Measurements from ENCODE around the gene FBN1.

Gene FBN1

GRCh38 chr15:48569591-48570302, 75.8 kb downstream of the FBN1 start:
- Histone ChIP-seq H3K27ac (ENCODE audit: low read length) (peak overlapping the region; percentile 35; the same call in 1 of the 2 replicates), H3K27me3 (replicated peaks; ENCODE audit: insufficient read depth, low read length) (no peaks in the 10 kb centered on the region), H3K36me3 (replicated peaks; ENCODE audit: insufficient read depth, low read length) (no peaks in the 10 kb centered on the region), H2AFZ (ENCODE audit: low read length) (no peak overlapping the region), H4K20me1 (ENCODE audit: insufficient read depth, low read length) (no peaks in the 10 kb centered on the region), H3K9me3 (replicated peaks; ENCODE audit: insufficient read depth, low read length) (no peaks in the 10 kb centered on the region), H3K9me2 (replicated peaks; ENCODE audit: insufficient read depth, low read length) (no peaks in the 10 kb centered on the region), H3K79me2 (ENCODE audit: low read length) (no peaks in the 10 kb centered on the region), H3K4me2 (ENCODE audit: low read depth, low read length) (peak overlapping the region; percentile 35), H3F3A (ENCODE audit: insufficient read depth, low read length) (peaks cover 20% of the 10 kb centered on the region), H3K9ac (ENCODE audit: low read length) (no peak overlapping the region), H3K4me1 (ENCODE audit: low read length) (peaks cover 34% of the 10 kb centered on the region), H3K4me3 (ENCODE audit: low read length) (no peak overlapping the region)
- TF ChIP-seq CTCF (IDR thresholded peaks at IDR 0.05; ENCODE audit: low read length), result no peak
- TF ChIP-seq EZH2phosphoT487 (IDR thresholded peaks at IDR 0.05; ENCODE audit: low read length), result no peak
- TF ChIP-seq EZH2 (optimal IDR thresholded peaks at IDR 0.05; ENCODE audit: low read depth, low read length), result no peak
- peak; percentile 73 for DNase-seq

GRCh38 chr15:48566668-48567067, 78.8 kb downstream of the FBN1 start:
- no peak overlapping the region for H3K4me2 ChIP-seq (ENCODE audit: low read depth, low read length)
- H4K20me1 ChIP-seq (ENCODE audit: insufficient read depth, low read length), result no peaks in the 10 kb centered on the region
- DNase-seq, result no peak
- H3K4me3 ChIP-seq (ENCODE audit: low read length), result no peak overlapping the region
- H3F3A ChIP-seq (ENCODE audit: insufficient read depth, low read length), result peaks cover 20% of the 10 kb centered on the region
- no peaks in the 10 kb centered on the region for H3K27me3 ChIP-seq (replicated peaks; ENCODE audit: insufficient read depth, low read length)
- H3K27ac ChIP-seq (ENCODE audit: low read length), result no peak overlapping the region
- H3K9ac ChIP-seq (ENCODE audit: low read length), result no peak overlapping the region
- no peak overlapping the region for H2AFZ ChIP-seq (ENCODE audit: low read length)
- no peaks in the 10 kb centered on the region for H3K36me3 ChIP-seq (replicated peaks; ENCODE audit: insufficient read depth, low read length)
- no peaks in the 10 kb centered on the region for H3K79me2 ChIP-seq (ENCODE audit: low read length)
- H3K9me3 ChIP-seq (replicated peaks; ENCODE audit: insufficient read depth, low read length), result no peaks in the 10 kb centered on the region
- no peaks in the 10 kb centered on the region for H3K9me2 ChIP-seq (replicated peaks; ENCODE audit: insufficient read depth, low read length)
- peaks cover 30% of the 10 kb centered on the region for H3K4me1 ChIP-seq (ENCODE audit: low read length)
- TF ChIP-seq EZH2 (optimal IDR thresholded peaks at IDR 0.05; ENCODE audit: low read depth, low read length) (no peak), EZH2phosphoT487 (IDR thresholded peaks at IDR 0.05; ENCODE audit: low read length) (no peak), CTCF (IDR thresholded peaks at IDR 0.05; ENCODE audit: low read length) (no peak)

GRCh38 chr15:48565560-48566482, 79.7 kb downstream of the FBN1 start:
- TF ChIP-seq EZH2phosphoT487 (IDR thresholded peaks at IDR 0.05; ENCODE audit: low read length), result no peak
- no peak for TF ChIP-seq CTCF (IDR thresholded peaks at IDR 0.05; ENCODE audit: low read length)
- TF ChIP-seq EZH2 (optimal IDR thresholded peaks at IDR 0.05; ENCODE audit: low read depth, low read length), result no peak
- Histone ChIP-seq H3K4me2 (ENCODE audit: low read depth, low read length) (no peak overlapping the region), H3K27me3 (replicated peaks; ENCODE audit: insufficient read depth, low read length) (no peaks in the 10 kb centered on the region), H2AFZ (ENCODE audit: low read length) (no peak overlapping the region), H3K27ac (ENCODE audit: low read length) (no peak overlapping the region), H3K4me1 (ENCODE audit: low read length) (peaks cover 23% of the 10 kb centered on the region), H3K9ac (ENCODE audit: low read length) (no peak overlapping the region), H3K4me3 (ENCODE audit: low read length) (no peak overlapping the region), H3K9me2 (replicated peaks; ENCODE audit: insufficient read depth, low read length) (no peaks in the 10 kb centered on the region), H3K79me2 (ENCODE audit: low read length) (no peaks in the 10 kb centered on the region), H3K9me3 (replicated peaks; ENCODE audit: insufficient read depth, low read length) (no peaks in the 10 kb centered on the region), H4K20me1 (ENCODE audit: insufficient read depth, low read length) (no peaks in the 10 kb centered on the region), H3F3A (ENCODE audit: insufficient read depth, low read length) (peaks cover 18% of the 10 kb centered on the region), H3K36me3 (replicated peaks; ENCODE audit: insufficient read depth, low read length) (no peaks in the 10 kb centered on the region)
- no peak for DNase-seq

Data from MM.1S (cell line).